Gastrocnemius medialis (tissue), 4 donors: ENCODE data around the gene MDGA2. TPM values are rescaled to one million over a fixed set of nuclear protein-coding genes. Genes with fewer than 3 reads are reported as not detected.

Experiments
- ATAC-seq, 2 donors: fragments of 150-250 bp; one replicate each; pipeline ENCODE4 v1.9.1; 2016
- DNase-seq, 2 donors: peaks; one replicate each; pipeline ENCODE4 v3.0.0-alpha.2; 2019
- H3K27ac ChIP-seq, 4 donors: fragments of 200-600 bp; sonication (generic); 1 replicate in 1 of 4; 2 replicates in 3 of 4; pipeline ENCODE4 v1.5.1; 2016 to 2018; ENCODE audit warnings: mild to moderate bottlenecking in 2 of 4, moderate library complexity in 1 of 4
- H3K27me3 ChIP-seq, 3 donors: fragments of 200-600 bp; sonication (generic) in 2 of 3; 1 replicate in 1 of 3; 2 replicates in 2 of 3; pipeline versions ENCODE4 v1.5.1 to v1.6.0; 2016 to 2019; ENCODE audit warnings: mild to moderate bottlenecking in 1 of 3, moderate library complexity in 1 of 3
- H3K36me3 ChIP-seq, 2 donors: fragments of 200-600 bp; sonication (generic) in 1 of 2; one replicate each; pipeline ENCODE4 v1.5.1; 2017 to 2018
- H3K4me1 ChIP-seq, 2 donors: fragments of 200-600 bp; sonication (generic) in 1 of 2; one replicate each; pipeline ENCODE4 v1.5.1; 2016 to 2017; ENCODE audit warnings: mild to moderate bottlenecking in 2 of 2
- H3K4me3 ChIP-seq, 4 donors: fragments of 200-600 bp; sonication (generic) in 3 of 4; 1 replicate in 1 of 4; 2 replicates in 3 of 4; pipeline ENCODE4 v1.5.1; 2016 to 2019; ENCODE audit warnings: mild to moderate bottlenecking in 2 of 4
- H3K9me3 ChIP-seq, 3 donors: fragments of 200-600 bp; sonication (generic) in 2 of 3; 1 replicate in 1 of 3; 2 replicates in 2 of 3; pipeline ENCODE4 v1.5.1; 2016 to 2019
- POLR2A ChIP-seq, 2 donors: fragments of 450-650 bp; IDR thresholded peaks; one replicate each; pipeline ENCODE4 v1.6.1; 2017; ENCODE audit warnings: antibody characterized with exemption in 2 of 2, mild to moderate bottlenecking in 2 of 2, moderate library complexity in 2 of 2
- in situ Hi-C, 4 donors: fragments of 200-750 bp; cut with MboI; loops; one replicate each; pipeline versions ENCODE4 v1.15.0 to v1.8.0; 2017; ENCODE audit warnings: low sequenced_read_pairs in 4 of 4
- intact Hi-C: fragments of 100-400 bp; cut with DNase I; formaldehyde crosslinking; loops from one replicate; pipeline ENCODE4 v1.15.1; 2023; ENCODE audit warnings: low total_unique reads
- total RNA-seq, 4 donors: library from RNA; depleted of rRNA; stranded (reverse); fragments of >200 nt; gene quantifications; one replicate each; pipeline versions ENCODE4 v1.1.0 to v1.2.3, GENCODE V29; 2016
- TF ChIP-seq, protein P1 (sequence below), 5 experiments: fragments of 450-650 bp in 3 of 5; fragments of 200-600 bp in 2 of 5; sonication (generic) in 2 of 5; IDR thresholded peaks in 4 of 5; conservative IDR thresholded peaks in 1 of 5; 1 replicate in 4 of 5; 2 replicates in 1 of 5; pipeline ENCODE4 v1.5.1; 2016 to 2019; ENCODE audit warnings: antibody characterized with exemption in 5 of 5, mild to moderate bottlenecking in 3 of 5, moderate library complexity in 3 of 5

Gene MDGA2
- total RNA-seq, 4 donors from 2014 or later: not detected

GRCh38 chr14:47365233-47365632, 310.2 kb downstream of the MDGA2 start:
- no peaks in the 10 kb centered on the region for H3K4me1 ChIP-seq
- DNase-seq (no peak), ATAC-seq (no peak)
- in situ Hi-C loops (no loop called here), intact Hi-C loops (no loop called here)
- no peak overlapping the region for H3K4me3 ChIP-seq
- H3K27me3 ChIP-seq: no peaks in the 10 kb centered on the region
- H3K36me3 ChIP-seq: no peaks in the 10 kb centered on the region
- H3K9me3 ChIP-seq: no peaks in the 10 kb centered on the region
- TF ChIP-seq, protein P1, sequence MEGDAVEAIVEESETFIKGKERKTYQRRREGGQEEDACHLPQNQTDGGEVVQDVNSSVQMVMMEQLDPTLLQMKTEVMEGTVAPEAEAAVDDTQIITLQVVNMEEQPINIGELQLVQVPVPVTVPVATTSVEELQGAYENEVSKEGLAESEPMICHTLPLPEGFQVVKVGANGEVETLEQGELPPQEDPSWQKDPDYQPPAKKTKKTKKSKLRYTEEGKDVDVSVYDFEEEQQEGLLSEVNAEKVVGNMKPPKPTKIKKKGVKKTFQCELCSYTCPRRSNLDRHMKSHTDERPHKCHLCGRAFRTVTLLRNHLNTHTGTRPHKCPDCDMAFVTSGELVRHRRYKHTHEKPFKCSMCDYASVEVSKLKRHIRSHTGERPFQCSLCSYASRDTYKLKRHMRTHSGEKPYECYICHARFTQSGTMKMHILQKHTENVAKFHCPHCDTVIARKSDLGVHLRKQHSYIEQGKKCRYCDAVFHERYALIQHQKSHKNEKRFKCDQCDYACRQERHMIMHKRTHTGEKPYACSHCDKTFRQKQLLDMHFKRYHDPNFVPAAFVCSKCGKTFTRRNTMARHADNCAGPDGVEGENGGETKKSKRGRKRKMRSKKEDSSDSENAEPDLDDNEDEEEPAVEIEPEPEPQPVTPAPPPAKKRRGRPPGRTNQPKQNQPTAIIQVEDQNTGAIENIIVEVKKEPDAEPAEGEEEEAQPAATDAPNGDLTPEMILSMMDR (IDR thresholded peaks at IDR 0.05 in 4 of 5, conservative IDR thresholded peaks at IDR 0.05 in 1 of 5): no peak
- TF ChIP-seq POLR2A (IDR thresholded peaks at IDR 0.05): no peak
- no peak overlapping the region for H3K27ac ChIP-seq

DNA sequence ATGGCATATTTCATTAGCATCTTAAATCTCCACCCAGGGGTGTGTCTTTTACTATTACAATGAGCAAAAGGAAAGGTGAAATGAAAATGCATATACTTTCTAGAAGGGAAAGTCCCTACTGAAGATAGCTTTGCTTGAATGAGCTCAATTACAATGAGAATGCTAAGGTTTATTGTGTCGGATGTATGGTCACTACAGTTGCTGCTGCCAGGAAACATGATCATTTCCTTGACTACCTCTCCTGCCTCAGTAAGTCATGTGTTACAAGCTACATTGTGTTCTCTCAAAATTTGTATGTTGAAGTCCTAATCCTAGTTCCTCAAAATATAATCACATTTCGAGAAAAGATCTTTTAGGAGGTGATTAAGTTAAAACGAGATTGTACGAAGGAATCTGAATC, 322.2 kb downstream of the MDGA2 start:
- H3K27me3 ChIP-seq: no peaks in the 10 kb centered on the region
- H3K36me3 ChIP-seq: no peaks in the 10 kb centered on the region
- H3K4me1 ChIP-seq: no peaks in the 10 kb centered on the region
- intact Hi-C loops: no loop called here
- no peak for TF ChIP-seq POLR2A (IDR thresholded peaks at IDR 0.05)
- TF ChIP-seq, protein P1 (IDR thresholded peaks at IDR 0.05 in 4 of 5, conservative IDR thresholded peaks at IDR 0.05 in 1 of 5): no peak
- in situ Hi-C loops: no loop called here
- no peak overlapping the region for H3K4me3 ChIP-seq
- no peaks in the 10 kb centered on the region for H3K9me3 ChIP-seq
- ATAC-seq (no peak), DNase-seq (no peak)
- no peak overlapping the region for H3K27ac ChIP-seq

DNA sequence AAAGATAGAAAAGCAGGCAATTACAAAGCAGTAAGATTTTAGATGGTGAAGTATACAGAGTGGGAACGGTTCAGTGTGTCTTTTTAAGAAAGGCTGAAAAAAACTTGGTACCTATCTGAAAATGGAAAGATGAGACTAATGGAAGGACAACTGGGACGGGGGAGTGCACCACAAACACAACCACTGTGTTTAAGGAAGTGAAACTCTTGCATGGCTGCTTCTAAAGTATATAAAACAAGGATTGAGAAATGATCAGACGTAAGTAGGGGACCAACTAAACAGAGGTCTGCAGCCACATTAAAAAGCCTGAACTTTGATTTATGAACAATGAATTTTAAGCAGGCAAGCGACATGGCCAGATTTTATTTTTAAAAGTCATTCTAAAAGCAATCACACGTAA, 328.6 kb downstream of the MDGA2 start:
- intact Hi-C loops (no loop called here), in situ Hi-C loops (no loop called here)
- DNase-seq (no peak), ATAC-seq (no peak)
- Histone ChIP-seq H3K36me3 (no peaks in the 10 kb centered on the region), H3K27me3 (no peaks in the 10 kb centered on the region), H3K4me1 (no peaks in the 10 kb centered on the region), H3K9me3 (no peaks in the 10 kb centered on the region), H3K4me3 (no peak overlapping the region), H3K27ac (no peak overlapping the region)
- TF ChIP-seq, protein P1 (IDR thresholded peaks at IDR 0.05 in 4 of 5, conservative IDR thresholded peaks at IDR 0.05 in 1 of 5): no peak
- TF ChIP-seq POLR2A (IDR thresholded peaks at IDR 0.05): no peak

DNA sequence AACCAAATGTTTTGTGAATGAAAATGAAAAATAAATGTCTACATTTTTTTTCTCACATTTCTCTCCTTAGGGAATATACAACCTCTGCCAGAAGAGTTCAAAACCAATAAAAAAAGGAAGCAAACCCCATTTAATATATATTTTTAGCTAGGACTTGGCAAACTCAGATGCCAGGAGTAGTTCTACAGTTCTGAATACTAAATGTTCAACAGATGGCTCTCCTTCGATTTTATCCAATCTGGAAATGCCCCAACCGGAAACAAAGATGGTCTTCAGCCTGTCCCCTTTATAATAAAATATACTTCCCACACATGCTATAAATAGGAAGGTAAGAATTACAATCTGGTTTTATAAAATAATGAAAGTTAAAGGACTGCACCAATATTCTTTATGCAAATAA, 330.4 kb downstream of the MDGA2 start:
- Histone ChIP-seq H3K27me3 (no peaks in the 10 kb centered on the region), H3K27ac (no peak overlapping the region), H3K4me3 (no peak overlapping the region), H3K4me1 (no peaks in the 10 kb centered on the region), H3K36me3 (no peaks in the 10 kb centered on the region), H3K9me3 (no peaks in the 10 kb centered on the region)
- no peak for TF ChIP-seq POLR2A (IDR thresholded peaks at IDR 0.05)
- TF ChIP-seq, protein P1 (IDR thresholded peaks at IDR 0.05 in 4 of 5, conservative IDR thresholded peaks at IDR 0.05 in 1 of 5): no peak
- DNase-seq: no peak
- intact Hi-C loops: no loop called here
- in situ Hi-C loops: no loop called here
- no peak for ATAC-seq

DNA sequence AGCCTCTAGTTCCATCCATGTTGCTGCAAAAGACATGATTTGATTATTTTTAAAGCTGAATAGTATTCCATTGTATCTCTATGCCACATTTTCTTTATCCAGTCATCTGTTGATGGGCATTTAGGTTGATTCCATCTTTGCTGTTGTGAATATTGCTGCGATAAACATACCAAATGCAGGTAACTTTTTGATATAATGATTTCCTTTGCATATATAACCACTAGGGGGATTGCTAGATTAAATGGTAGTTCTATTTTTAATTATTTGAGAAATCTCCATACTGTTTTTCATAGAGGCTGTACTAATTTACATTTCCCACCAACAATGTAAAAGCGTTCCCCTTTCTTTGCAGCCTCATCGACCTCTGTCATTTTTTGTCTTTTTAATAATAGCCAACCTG, 342.5 kb downstream of the MDGA2 start:
- in situ Hi-C loops (no loop called here), intact Hi-C loops (no loop called here)
- TF ChIP-seq, protein P1 (IDR thresholded peaks at IDR 0.05 in 4 of 5, conservative IDR thresholded peaks at IDR 0.05 in 1 of 5): no peak
- TF ChIP-seq POLR2A (IDR thresholded peaks at IDR 0.05): no peak
- Histone ChIP-seq H3K9me3 (no peaks in the 10 kb centered on the region), H3K27me3 (no peaks in the 10 kb centered on the region), H3K27ac (no peak overlapping the region), H3K4me1 (no peaks in the 10 kb centered on the region), H3K4me3 (no peak overlapping the region), H3K36me3 (no peaks in the 10 kb centered on the region)
- ATAC-seq (no peak), DNase-seq (no peak)
